ENCODE data around the gene IFT57. TPM values are rescaled to one million over a fixed set of nuclear protein-coding genes. Genes with fewer than 3 reads are reported as not detected.
A peak's percentile ranks its signal among the peaks of the same experiment; 100 is the strongest.

Gene IFT57
- total and polyA plus RNA-seq, 9 of the 15 experiments (the other 6 are each of a cell fraction or from before 2014, with no cell fraction given), result 1.5 to 20.1 (median 9.9) TPM

- TF ChIP-seq PRDM10 (IDR thresholded peaks at IDR 0.05; ENCODE audit: partially characterized antibody) (peak; percentile 71), FOXM1 (IDR thresholded peaks at IDR 0.05; ENCODE audit: low read depth) (no peak), FOXM1 (CRISPR knock-in tag; IDR thresholded peaks at IDR 0.05; ENCODE audit: low read depth) (no peak), NCOA4 (IDR thresholded peaks at IDR 0.05; ENCODE audit: partially characterized antibody) (no peak), GTF2E2 (tag; IDR thresholded peaks at IDR 0.05) (no peak), ZNF143 (CRISPR knock-in tag; IDR thresholded peaks at IDR 0.05) (no peak), CBX3 (IDR thresholded peaks at IDR 0.05; ENCODE audit: borderline replicate concordance in 1 of 2, low read length in 2 of 2) (no peak), TCF7L2 (IDR thresholded peaks at IDR 0.05; ENCODE audit: low read depth, low read length) (no peak), E2F1 (CRISPR knock-in tag; IDR thresholded peaks at IDR 0.05) (no peak), NCOA1 (IDR thresholded peaks at IDR 0.05; ENCODE audit: low read depth) (no peak), ZNF316 (IDR thresholded peaks at IDR 0.05) (peak; percentile 54), NCOA6 (IDR thresholded peaks at IDR 0.05) (no peak), SREBF2 (CRISPR knock-in tag; IDR thresholded peaks at IDR 0.05) (no peak), ZBTB40 (IDR thresholded peaks at IDR 0.05) (no peak), ZBTB40 (CRISPR knock-in tag; IDR thresholded peaks at IDR 0.05) (no peak), TBP (optimal IDR thresholded peaks at IDR 0.05; ENCODE audit: low read depth, low read length) (no peak)
These were observed 96.6 kb downstream of the IFT57 start (continued) for GRCh38 chr3:108125550-108126071.
